ENCODE data around the gene RAD9A. TPM values are rescaled to one million over a fixed set of nuclear protein-coding genes. Genes with fewer than 3 reads are reported as not detected.

RAD9A gene
- total and polyA plus RNA-seq, 9 of the 15 experiments (the other 6 are each of a cell fraction or from before 2014, with no cell fraction given), result 1.4 to 41.2 (median 16.1) TPM

DNA sequence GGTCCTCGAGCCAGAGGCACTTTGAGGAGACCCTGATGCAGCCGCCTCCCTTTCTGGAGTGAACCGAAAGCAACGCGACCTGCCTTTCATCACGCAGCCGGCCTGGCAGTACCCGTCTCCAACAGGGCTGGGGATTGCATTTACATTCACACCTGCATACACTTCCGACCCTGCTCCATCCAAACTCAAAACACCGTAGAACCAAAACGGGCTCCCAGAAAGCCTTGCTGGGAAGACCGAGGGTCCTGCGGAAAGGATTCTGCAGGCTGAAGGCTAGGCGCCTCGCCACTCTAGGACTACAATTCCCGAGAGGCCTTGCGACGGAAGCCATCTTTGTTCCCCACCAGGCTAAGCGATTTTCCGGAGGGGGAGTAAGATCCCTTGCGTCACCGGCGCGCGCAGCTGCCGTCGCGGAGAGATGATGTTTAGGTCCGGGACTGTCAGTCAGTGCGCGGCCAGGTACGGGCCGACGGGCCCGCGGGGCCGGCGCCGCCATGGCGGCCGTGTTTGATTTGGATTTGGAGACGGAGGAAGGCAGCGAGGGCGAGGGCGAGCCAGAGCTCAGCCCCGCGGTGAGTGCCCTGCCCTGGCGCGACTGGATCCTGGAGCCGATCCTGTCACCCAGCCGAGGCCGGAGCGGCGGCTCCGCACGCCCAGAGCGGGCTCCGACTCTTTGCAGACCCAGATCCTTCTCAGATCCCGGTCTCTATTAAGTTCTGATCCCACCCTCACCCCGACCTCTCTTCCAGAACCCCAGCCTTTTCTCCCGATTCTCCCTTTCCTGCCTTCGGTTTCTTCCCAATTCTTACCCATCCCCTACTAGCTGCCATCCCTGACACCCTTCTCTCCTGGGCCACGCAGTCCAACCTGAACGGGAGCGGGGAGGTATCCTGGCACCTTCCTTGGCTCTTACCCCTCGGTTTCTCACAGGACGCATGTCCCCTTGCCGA, 36.5 kb downstream of the RAD9A start, which contains the start of gene RPS6KB2 (continued):
- TF ChIP-seq CAMTA2 (CRISPR knock-in tag; conservative IDR thresholded peaks at IDR 0.05) (no peak), NCOA4 (IDR thresholded peaks at IDR 0.05; ENCODE audit: partially characterized antibody) (no peak), ZNF778 (CRISPR knock-in tag; IDR thresholded peaks at IDR 0.05) (no peak), ZC3H11A (IDR thresholded peaks at IDR 0.05; ENCODE audit: low read depth, low read length) (no peak), HNRNPLL (IDR thresholded peaks at IDR 0.05; ENCODE audit: low read depth, low read length, poor library complexity, severe bottlenecking) (peak; percentile 78), PML (IDR thresholded peaks at IDR 0.05; ENCODE audit: low read length) (peak; percentile 83), PTTG1 (tag; IDR thresholded peaks at IDR 0.05; ENCODE audit: low read depth) (no peak), ARID1B (IDR thresholded peaks at IDR 0.05) (no peak), MBD2 (IDR thresholded peaks at IDR 0.05; ENCODE audit: borderline replicate concordance, low read depth) (peak; percentile 87), ZNF263 (CRISPR knock-in tag; IDR thresholded peaks at IDR 0.05; ENCODE audit: borderline replicate concordance) (no peak; the same call in 1 of the 2 replicates), RBM39 (optimal IDR thresholded peaks at IDR 0.05; ENCODE audit: low read depth, low read length) (no peak), ZMIZ1 (IDR thresholded peaks at IDR 0.05; ENCODE audit: low read depth in 2 of 2, low read length in 2 of 2) (no peak), EP400 (IDR thresholded peaks at IDR 0.05) (peak; percentile 80), PBX2 (CRISPR knock-in tag; IDR thresholded peaks at IDR 0.05; ENCODE audit: low read depth) (peak; percentile 76), PBX2 (tag; conservative IDR thresholded peaks at IDR 0.05; ENCODE audit: low read depth) (peak; percentile 79), ZNF561 (CRISPR knock-in tag; conservative IDR thresholded peaks at IDR 0.05) (no peak), ZNF347 (CRISPR knock-in tag; IDR thresholded peaks at IDR 0.05; ENCODE audit: low read depth) (no peak)
- TF ChIP-seq, protein P1, sequence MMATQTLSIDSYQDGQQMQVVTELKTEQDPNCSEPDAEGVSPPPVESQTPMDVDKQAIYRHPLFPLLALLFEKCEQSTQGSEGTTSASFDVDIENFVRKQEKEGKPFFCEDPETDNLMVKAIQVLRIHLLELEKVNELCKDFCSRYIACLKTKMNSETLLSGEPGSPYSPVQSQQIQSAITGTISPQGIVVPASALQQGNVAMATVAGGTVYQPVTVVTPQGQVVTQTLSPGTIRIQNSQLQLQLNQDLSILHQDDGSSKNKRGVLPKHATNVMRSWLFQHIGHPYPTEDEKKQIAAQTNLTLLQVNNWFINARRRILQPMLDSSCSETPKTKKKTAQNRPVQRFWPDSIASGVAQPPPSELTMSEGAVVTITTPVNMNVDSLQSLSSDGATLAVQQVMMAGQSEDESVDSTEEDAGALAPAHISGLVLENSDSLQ (IDR thresholded peaks at IDR 0.05), result peak; percentile 97
- TF ChIP-seq, protein P2, sequence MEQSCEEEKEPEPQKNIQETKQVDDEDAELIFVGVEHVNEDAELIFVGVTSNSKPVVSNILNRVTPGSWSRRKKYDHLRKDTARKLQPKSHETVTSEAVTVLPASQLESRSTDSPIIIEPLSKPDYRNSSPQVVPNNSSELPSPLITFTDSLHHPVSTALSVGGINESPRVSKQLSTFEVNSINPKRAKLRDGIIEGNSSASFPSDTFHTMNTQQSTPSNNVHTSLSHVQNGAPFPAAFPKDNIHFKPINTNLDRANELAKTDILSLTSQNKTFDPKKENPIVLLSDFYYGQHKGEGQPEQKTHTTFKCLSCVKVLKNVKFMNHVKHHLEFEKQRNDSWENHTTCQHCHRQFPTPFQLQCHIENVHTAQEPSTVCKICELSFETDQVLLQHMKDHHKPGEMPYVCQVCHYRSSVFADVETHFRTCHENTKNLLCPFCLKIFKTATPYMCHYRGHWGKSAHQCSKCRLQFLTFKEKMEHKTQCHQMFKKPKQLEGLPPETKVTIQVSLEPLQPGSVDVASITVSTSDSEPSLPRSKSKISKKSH (CRISPR knock-in tag; IDR thresholded peaks at IDR 0.05), result no peak
